HEK293 (cell line): ENCODE data around the gene YPEL1.

Experiments
- EGR2 ChIP-seq: fragments of 450-650 bp; formaldehyde crosslinking; IDR thresholded peaks from 2 replicates; pipeline ENCODE4 v1.5.1; 2016; ENCODE audit warnings: low read depth, missing biosample characterization, missing genetic modification characterization
- FEZF1 ChIP-seq: fragments of 450-650 bp; formaldehyde crosslinking; IDR thresholded peaks from 2 replicates; pipeline ENCODE4 v1.5.1; 2016; ENCODE audit warnings: missing biosample characterization, missing genetic modification characterization
- GLI2 ChIP-seq: fragments of 450-650 bp; formaldehyde crosslinking; IDR thresholded peaks from 2 replicates; pipeline ENCODE4; 2017; ENCODE audit warnings: missing biosample characterization, missing genetic modification characterization, low read depth, borderline replicate concordance
- HOXA7 ChIP-seq: sonication (generic); formaldehyde crosslinking; IDR thresholded peaks from 2 replicates; pipeline ENCODE4 v1.8.1; 2022; ENCODE audit warnings: missing genetic modification reagents, borderline replicate concordance
- HOXC10 ChIP-seq: sonication (generic); formaldehyde crosslinking; IDR thresholded peaks from 2 replicates; pipeline ENCODE4 v1.8.1; 2023; ENCODE audit warnings: mild to moderate bottlenecking, missing genetic modification reagents
- PATZ1 ChIP-seq: fragments of 450-650 bp; formaldehyde crosslinking; IDR thresholded peaks from 2 replicates; pipeline ENCODE4 v1.5.1; 2016; ENCODE audit warnings: missing biosample characterization, missing genetic modification characterization
- TCF7L2 ChIP-seq: IDR thresholded peaks from 2 replicates; pipeline ENCODE4 v1.6.1; 2011; ENCODE audit warnings: low read depth, mild to moderate bottlenecking, inconsistent platforms, low read length, moderate library complexity, borderline replicate concordance
- ZBTB10 ChIP-seq: fragments of 450-650 bp; formaldehyde crosslinking; IDR thresholded peaks from 2 replicates; pipeline ENCODE4 v1.5.1; 2016; ENCODE audit warnings: missing biosample characterization, missing genetic modification characterization
- ZBTB11 ChIP-seq: fragments of 450-650 bp; formaldehyde crosslinking; conservative IDR thresholded peaks from 2 replicates; pipeline ENCODE4 v1.5.1; 2016; ENCODE audit warnings: low read depth, missing biosample characterization, missing genetic modification characterization
- ZBTB26 ChIP-seq: fragments of 450-650 bp; formaldehyde crosslinking; optimal IDR thresholded peaks from 2 replicates; pipeline ENCODE3; 2016; ENCODE audit warnings: missing biosample characterization, mild to moderate bottlenecking, missing genetic modification characterization
- ZBTB8A ChIP-seq: fragments of 450-650 bp; formaldehyde crosslinking; IDR thresholded peaks from 2 replicates; pipeline ENCODE4 v1.5.1; 2016; ENCODE audit warnings: missing biosample characterization, missing genetic modification characterization
- ZEB2 ChIP-seq: fragments of 450-650 bp; formaldehyde crosslinking; IDR thresholded peaks from 2 replicates; pipeline ENCODE4 v1.5.1; 2016; ENCODE audit warnings: missing biosample characterization, missing genetic modification characterization
- ZNF155 ChIP-seq: fragments of 450-650 bp; formaldehyde crosslinking; IDR thresholded peaks from 2 replicates; pipeline ENCODE4 v1.5.1; 2016; ENCODE audit warnings: missing biosample characterization, missing genetic modification characterization
- ZNF280C ChIP-seq: fragments of 450-650 bp; formaldehyde crosslinking; IDR thresholded peaks from 2 replicates; pipeline ENCODE4 v1.5.1; 2016; ENCODE audit warnings: missing biosample characterization, missing genetic modification characterization
- ZNF302 ChIP-seq: fragments of 450-650 bp; formaldehyde crosslinking; IDR thresholded peaks from 2 replicates; pipeline ENCODE4 v1.5.1; 2016; ENCODE audit warnings: missing biosample characterization, missing genetic modification characterization, low read depth
- ZNF362 ChIP-seq: fragments of 450-650 bp; formaldehyde crosslinking; IDR thresholded peaks from 2 replicates; pipeline ENCODE4 v1.5.1; 2016; ENCODE audit warnings: missing biosample characterization, missing genetic modification characterization
- ZNF366 ChIP-seq: fragments of 450-650 bp; formaldehyde crosslinking; conservative IDR thresholded peaks from 2 replicates; pipeline ENCODE4 v1.5.1; 2016; ENCODE audit warnings: missing biosample characterization, missing genetic modification characterization
- ZNF548 ChIP-seq: fragments of 450-650 bp; formaldehyde crosslinking; IDR thresholded peaks from 2 replicates; pipeline ENCODE4 v1.5.1; 2016; ENCODE audit warnings: missing biosample characterization, missing genetic modification characterization
- ZNF571 ChIP-seq: fragments of 450-650 bp; formaldehyde crosslinking; IDR thresholded peaks from 2 replicates; pipeline ENCODE4 v1.5.0; 2017; ENCODE audit warnings: missing biosample characterization, missing genetic modification characterization
- ZNF600 ChIP-seq: fragments of 450-650 bp; formaldehyde crosslinking; IDR thresholded peaks from 2 replicates; pipeline ENCODE4 v1.5.1; 2016; ENCODE audit warnings: missing biosample characterization, missing genetic modification characterization
- ZNF658 ChIP-seq: fragments of 450-650 bp; formaldehyde crosslinking; IDR thresholded peaks from 2 replicates; pipeline ENCODE4; 2016; ENCODE audit warnings: missing biosample characterization, missing genetic modification characterization
- ZNF660 ChIP-seq: fragments of 450-650 bp; IDR thresholded peaks from 2 replicates; pipeline ENCODE4 v1.5.1; 2018; ENCODE audit warnings: missing biosample characterization, mild to moderate bottlenecking, missing genetic modification characterization
- ZNF692 ChIP-seq: fragments of 450-650 bp; formaldehyde crosslinking; IDR thresholded peaks from 2 replicates; pipeline ENCODE4 v1.5.1; 2016; ENCODE audit warnings: missing biosample characterization, missing genetic modification characterization
- ZNF747 ChIP-seq: fragments of 450-650 bp; formaldehyde crosslinking; IDR thresholded peaks from 2 replicates; pipeline ENCODE4 v1.5.1; 2016; ENCODE audit warnings: missing biosample characterization, missing genetic modification characterization
- ZSCAN16 ChIP-seq: fragments of 450-650 bp; formaldehyde crosslinking; IDR thresholded peaks from 2 replicates; pipeline ENCODE4 v1.5.1; 2016; ENCODE audit warnings: missing biosample characterization, missing genetic modification characterization
- ZSCAN23 ChIP-seq: fragments of 450-650 bp; formaldehyde crosslinking; IDR thresholded peaks from 2 replicates; pipeline ENCODE4 v1.5.1; 2016; ENCODE audit warnings: missing biosample characterization, missing genetic modification characterization
- ZXDB ChIP-seq: fragments of 450-650 bp; formaldehyde crosslinking; IDR thresholded peaks from 2 replicates; pipeline ENCODE4 v1.5.1; 2016; ENCODE audit warnings: missing biosample characterization, missing genetic modification characterization

The YPEL1 gene

GRCh38 chr22:21652010-21652546 is 83.5 kb downstream of the YPEL1 start (continued):
- TF ChIP-seq ZNF155 (no peak), GLI2 (tag by site-specific recombination) (no peak), ZNF302 (tag by site-specific recombination) (no peak), ZNF658 (tag by site-specific recombination) (no peak), ZNF747 (tag by site-specific recombination) (no peak), ZNF548 (tag by site-specific recombination) (no peak), ZBTB8A (tag by site-specific recombination) (0 out of 2 replicates have a peak, but pooled peaks have one; percentile 70), ZBTB10 (peak; percentile 66), ZNF362 (tag by site-specific recombination) (no peak), ZNF600 (tag by site-specific recombination) (no peak), ZNF692 (peak; percentile 77), HOXC10 (CRISPR knock-in tag) (no peak), HOXA7 (no peak), ZBTB26 (tag by site-specific recombination) (peak; percentile 33), TCF7L2 (no peak), FEZF1 (no peak), ZBTB11 (0 out of 2 replicates have a peak, but pooled peaks have one; percentile 29), ZNF571 (tag by site-specific recombination) (no peak), ZEB2 (tag by site-specific recombination) (no peak), EGR2 (tag by site-specific recombination) (no peak), ZNF660 (tag by site-specific recombination) (no peak), ZSCAN23 (no peak), ZSCAN16 (tag by site-specific recombination) (no peak), PATZ1 (peak; percentile 93), ZXDB (tag by site-specific recombination) (peak; percentile 71; the same call in 1 of the 2 replicates), ZNF280C (tag by site-specific recombination) (no peak), ZNF366 (no peak)
